ENCODE measurements around the gene CD247. TPM values are rescaled to one million over a fixed set of nuclear protein-coding genes. Genes with fewer than 3 reads are reported as not detected.

The CD247 gene
- polyA plus RNA-seq, 4 donors = 0.48 to 1.0 (median 0.60) TPM

GRCh38 chr1:167515461-167515860 is 2.9 kb downstream of the CD247 start:
- DNase-seq (ENCODE audit: low read depth in 4 of 4, low spot score in 3 of 4) = no peak

GRCh38 chr1:167514288-167514687 is 4.0 kb downstream of the CD247 start:
- DNase-seq (ENCODE audit: low read depth in 4 of 4, low spot score in 3 of 4) = no peak

DNA sequence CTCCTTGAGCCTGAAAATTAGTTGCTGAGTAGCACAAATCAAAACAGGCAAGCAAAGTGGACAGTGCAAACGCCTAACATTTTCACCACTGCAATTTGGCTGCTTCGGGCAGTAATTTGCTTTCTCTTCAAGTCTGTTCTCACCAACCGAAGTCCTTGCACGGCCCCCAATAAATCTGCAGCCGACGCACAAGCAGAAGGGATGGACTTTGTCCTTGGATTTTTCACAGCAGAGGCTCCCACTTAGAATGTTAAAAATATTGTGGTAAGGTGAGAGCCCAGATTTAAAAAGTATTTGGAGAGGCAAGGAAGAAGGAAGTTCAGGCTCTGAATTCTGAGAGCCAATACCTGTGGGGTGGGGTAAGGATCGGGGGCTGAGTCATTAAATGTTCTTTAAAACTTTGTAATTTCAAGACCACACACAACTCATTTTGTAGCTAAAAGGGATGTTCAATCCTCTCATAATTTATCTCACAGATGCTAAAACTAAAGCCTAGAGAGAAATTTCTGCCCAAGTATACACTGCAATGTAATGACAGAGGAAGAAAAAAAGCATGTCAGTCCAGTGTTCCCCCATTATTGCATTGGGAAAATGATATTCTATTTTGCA is 6.2 kb downstream of the CD247 start:
- DNase-seq (ENCODE audit: low read depth in 4 of 4, low spot score in 3 of 4) = no peak

DNA sequence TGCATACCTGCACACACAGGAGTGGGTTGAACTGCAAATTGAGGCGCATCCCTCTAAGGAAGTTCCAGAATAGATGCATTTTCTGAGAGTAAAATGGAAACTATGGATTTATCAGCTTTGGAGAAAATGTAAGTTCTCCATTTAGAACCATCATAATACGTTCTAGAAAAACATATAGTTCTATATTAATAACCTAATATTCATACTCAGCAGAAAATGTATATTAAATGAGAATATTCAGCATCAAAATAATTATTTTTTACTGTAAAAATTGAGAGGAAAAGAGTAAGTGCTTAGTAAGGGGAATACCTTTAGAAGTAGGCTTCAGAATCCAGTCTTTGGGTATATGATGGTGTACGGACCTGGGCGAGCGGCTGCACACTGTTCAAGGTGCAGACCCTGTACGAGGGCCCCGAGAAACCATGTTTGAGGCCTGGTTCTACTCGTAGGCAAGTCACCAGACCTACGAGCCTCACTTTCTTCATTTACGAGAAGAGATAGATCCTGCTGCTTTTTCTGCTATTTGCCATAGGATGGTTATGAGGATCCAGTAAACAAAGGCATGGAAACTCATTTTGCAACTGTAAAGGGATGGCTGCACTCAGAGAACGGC is 6.8 kb downstream of the CD247 start:
- no peak for DNase-seq (ENCODE audit: low read depth in 4 of 4, low spot score in 3 of 4)

DNA sequence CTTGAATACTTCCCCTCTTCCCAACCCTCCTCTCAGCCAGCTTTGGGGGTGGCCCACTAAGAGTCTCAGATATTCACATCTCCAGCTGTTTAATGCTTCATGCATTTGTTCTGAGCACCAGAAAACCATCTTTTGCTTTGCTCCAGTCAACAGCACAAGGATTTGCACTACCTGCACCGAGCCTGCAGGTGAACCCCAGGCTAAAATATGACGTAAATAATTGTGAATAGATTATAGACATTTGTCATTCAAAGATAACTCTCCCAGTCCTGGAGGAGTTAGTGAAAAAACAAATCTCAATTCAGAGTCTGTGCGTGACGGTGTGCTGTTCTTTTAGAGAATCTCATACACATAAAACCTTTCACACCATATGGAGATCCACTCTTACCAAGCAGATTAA is 7.4 kb downstream of the CD247 start:
- no peak for DNase-seq (ENCODE audit: low read depth in 4 of 4, low spot score in 3 of 4)

- DNase-seq (ENCODE audit: low read depth in 4 of 4, low spot score in 3 of 4) = no peak
Observed at GRCh38 chr1:167510244-167510643, 8.1 kb downstream of the CD247 start.

- no peak for DNase-seq (ENCODE audit: low read depth in 4 of 4, low spot score in 3 of 4)
Observed at GRCh38 chr1:167509587-167509986, 8.7 kb downstream of the CD247 start.

GRCh38 chr1:167507719-167508118 is 10.6 kb downstream of the CD247 start:
- DNase-seq (ENCODE audit: low read depth in 4 of 4, low spot score in 3 of 4) = no peak

GRCh38 chr1:167504467-167504827 is 13.9 kb downstream of the CD247 start:
- no peak for DNase-seq (ENCODE audit: low read depth in 4 of 4, low spot score in 3 of 4)

DNA sequence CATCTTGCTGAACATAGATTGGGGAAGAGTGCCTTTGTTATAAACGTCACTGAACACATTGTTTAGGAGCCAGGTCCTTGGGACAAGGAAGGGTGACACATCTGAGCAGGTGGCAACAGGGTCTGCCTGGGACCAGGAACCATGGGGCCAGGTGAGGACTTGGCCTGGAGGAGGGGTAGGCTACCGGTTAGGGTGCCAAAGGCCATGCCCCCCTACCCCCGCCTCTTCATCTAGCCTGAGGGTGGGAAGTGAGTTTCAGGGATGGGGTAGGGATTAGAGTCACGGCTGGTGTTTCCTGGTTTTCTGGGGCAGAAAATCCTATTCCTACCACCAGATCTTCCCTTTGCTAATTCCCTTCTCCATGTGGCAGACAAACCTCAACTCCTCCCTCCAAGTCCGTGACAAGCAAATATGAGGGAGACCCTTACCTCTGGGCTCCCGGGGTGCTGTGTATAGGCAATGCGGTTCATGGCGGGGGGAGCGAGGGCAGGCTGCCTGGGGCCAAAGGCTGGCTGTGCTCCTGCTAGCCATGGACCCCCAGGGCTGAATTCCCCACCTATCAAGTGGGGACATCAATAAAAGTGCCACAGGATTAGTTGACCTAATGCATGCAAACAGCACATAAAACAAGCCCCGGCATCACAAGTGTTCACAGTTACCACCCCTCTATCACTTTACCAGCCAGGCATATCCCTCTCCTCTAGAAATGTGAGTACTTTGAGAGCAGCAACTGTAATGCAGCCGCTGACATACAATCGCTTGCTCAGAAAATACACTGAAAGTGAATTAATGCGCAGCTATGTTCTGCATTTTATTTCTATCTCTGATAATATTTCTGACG is 14.5 kb downstream of the CD247 start:
- DNase-seq (ENCODE audit: low read depth in 4 of 4, low spot score in 3 of 4) = no peak

- no peak for DNase-seq (ENCODE audit: low read depth in 4 of 4, low spot score in 3 of 4)
Observed at GRCh38 chr1:167502719-167503462, 15.4 kb downstream of the CD247 start.

GRCh38 chr1:167502192-167502551 is 16.2 kb downstream of the CD247 start:
- no peak for DNase-seq (ENCODE audit: low read depth in 4 of 4, low spot score in 3 of 4)

GRCh38 chr1:167501515-167502191 is 16.7 kb downstream of the CD247 start:
- DNase-seq (ENCODE audit: low read depth in 4 of 4, low spot score in 3 of 4) = no peak

DNA sequence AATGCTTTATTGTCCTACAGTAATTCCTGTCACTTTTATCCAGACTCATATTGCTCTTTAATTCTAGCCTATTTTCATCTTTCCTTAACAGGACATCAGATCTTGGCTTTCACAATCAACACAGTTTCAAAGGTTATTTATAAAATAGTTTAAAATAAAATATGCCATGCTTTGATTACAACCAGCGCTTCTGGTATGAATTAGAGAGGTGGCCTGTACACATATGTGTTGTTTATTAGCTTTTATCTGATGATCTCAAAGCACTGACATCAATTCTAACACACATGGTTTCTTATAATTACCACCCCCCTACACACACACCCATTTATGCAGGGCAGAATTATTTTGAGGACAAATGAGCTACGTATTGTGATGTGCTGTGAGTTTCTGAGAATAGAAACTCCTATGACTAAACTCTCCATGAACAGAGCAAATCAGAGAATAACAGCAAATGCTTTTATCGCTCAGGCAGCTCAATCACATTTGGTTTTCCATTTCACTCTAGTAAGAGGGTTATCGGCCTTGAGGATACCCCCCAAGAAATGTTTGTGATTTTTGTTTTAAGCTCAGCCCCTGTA is 18.0 kb downstream of the CD247 start:
- no peak for DNase-seq (ENCODE audit: low read depth in 4 of 4, low spot score in 3 of 4)

DNA sequence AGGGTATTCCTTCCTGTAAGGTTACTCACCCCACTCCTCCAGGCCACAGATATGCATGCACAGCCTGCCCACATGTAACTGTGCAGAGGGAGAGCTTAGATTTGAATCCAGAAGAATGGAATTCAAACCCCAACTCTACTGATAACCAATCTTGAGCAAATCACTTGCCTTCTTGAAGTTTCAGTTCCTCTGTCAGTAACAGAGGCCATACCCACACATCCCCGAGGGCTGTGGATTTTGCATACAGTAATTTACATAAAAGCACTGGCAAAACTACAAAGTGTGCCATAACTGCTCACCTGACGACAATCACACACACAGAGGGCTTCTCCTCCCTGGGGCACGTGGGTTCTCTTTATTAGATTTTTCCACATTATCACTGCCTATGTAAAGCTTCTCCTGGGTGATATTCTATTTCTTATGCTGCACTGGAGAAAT is 18.6 kb downstream of the CD247 start:
- no peak for DNase-seq (ENCODE audit: low read depth in 4 of 4, low spot score in 3 of 4)

- DNase-seq (ENCODE audit: low read depth in 4 of 4, low spot score in 3 of 4) = no peak
Observed at GRCh38 chr1:167499106-167499505, 19.2 kb downstream of the CD247 start.

DNA sequence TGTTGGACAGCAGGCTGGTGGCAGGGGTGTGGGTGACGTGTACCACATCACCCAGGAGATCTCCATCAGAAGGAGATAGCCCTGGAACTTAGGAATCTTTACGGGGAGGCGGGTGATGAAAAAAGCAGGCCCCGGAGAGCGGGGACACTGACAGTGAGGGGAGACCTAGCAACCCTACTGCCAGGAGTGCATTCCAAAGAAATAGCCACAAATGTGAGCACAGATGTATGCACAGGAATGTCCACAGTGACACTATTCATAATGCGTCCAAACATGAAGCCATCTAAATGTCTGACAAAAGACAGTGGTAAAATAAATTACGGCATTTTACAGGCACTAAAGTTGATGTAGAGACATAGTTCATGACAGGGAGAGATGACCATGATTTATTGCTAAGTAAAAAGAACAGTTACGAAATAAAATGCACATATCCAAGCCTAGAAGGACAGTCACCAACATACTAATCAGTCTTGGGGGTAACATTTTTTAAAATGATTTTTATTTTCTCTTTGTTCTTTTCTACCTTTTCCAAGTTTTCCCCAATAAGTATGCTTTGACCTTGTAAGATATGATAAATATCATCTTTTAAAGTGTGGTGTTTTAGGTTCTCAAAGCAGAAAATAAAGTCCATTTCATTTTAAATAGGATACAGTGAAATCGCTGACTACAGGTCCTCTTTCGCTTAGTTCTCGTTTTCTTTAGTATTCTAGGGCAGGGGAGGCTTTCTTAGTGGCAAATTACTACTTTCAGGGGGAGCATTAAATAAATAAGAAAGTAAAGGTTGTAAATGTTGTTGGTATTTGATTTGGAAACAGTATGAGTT is 21.3 kb downstream of the CD247 start:
- DNase-seq (ENCODE audit: low read depth in 4 of 4, low spot score in 3 of 4) = no peak

DNA sequence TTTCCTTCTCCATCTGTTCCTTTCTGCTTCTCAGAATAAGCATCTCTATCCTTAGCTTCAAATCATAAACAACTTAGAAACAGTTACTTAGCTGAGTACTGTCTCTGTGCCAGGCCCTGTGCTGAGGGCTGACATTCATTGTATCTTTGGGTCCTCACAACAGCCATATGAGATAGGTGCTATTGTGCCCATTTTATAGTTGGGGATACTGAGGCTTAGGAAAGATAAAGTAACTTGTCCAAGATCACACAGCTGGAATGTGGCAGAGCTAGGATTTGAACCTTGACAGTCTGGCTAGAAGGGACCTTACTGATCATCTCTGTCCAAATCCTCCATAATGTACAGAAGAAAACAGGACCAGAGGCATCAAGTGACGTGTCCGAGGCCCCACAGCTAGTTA is 25.0 kb downstream of the CD247 start:
- DNase-seq (ENCODE audit: low read depth in 4 of 4, low spot score in 3 of 4) = no peak

GRCh38 chr1:167492481-167492910 is 25.8 kb downstream of the CD247 start:
- DNase-seq (ENCODE audit: low read depth in 4 of 4, low spot score in 3 of 4) = no peak

All from right renal pelvis (tissue), 4 donors.